ENCODE data around the gene ARHGAP18. TPM values are rescaled to one million over a fixed set of nuclear protein-coding genes. Genes with fewer than 3 reads are reported as not detected.
A peak's percentile ranks its signal among the peaks of the same experiment; 100 is the strongest.

The ARHGAP18 gene
- total and polyA plus RNA-seq, 2 of the 13 experiments (the other 11 are each of a cell fraction or from before 2014, with no cell fraction given), result 58.2 to 115 TPM

DNA sequence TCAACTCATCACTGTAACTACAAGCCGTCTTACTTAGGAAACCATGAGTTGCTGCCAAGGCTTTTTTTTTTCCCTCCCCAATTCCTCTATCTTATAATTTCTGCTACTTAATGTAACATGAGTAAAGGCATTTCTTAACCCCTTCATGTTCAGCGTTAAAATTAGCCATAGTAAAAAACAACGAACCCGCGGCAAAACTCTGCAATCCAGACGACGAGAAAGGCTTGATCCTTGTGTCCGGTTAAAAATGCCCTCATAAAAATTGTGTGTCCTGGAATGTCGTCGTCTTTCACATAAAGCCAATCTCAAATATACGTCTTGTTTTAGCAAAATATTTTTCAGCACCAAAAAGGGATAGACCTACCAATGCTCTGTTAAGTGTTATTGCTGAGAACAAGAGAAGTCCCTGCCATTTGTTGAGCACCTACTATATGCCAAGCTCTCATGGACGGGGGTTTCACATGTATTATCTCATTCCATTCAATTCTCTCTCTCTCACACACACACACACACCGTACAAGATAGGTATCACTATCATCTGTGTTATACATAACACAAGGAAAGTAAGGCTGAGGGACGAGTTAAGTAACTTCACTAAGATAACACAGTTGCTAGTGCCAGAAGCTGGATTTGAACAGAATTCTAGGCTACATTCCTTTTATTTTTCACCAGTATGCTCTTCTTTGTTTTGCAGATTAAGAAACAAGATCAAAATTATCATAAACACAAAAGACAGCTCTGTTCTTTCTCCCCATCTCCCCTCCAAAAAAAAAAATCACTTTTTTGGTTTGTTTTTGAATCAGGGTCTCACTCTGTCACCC, 683 bp upstream of the ARHGAP18 start:
- 60% methylated on average over 14 of the region's 14 CpGs for WGBS (ENCODE audit: low lambda C conversion rate)
- in situ Hi-C loops (cut with HindIII; ENCODE audit: extremely low pct_ligation_motif_present, low pct_unique_long_range_greater_than_20kb), result no loop called here
- TF ChIP-seq ZMYM3 (CRISPR knock-in tag; IDR thresholded peaks at IDR 0.05), result peak; percentile 12; the same call in 1 of the 2 replicates
- TF ChIP-seq, protein P1, sequence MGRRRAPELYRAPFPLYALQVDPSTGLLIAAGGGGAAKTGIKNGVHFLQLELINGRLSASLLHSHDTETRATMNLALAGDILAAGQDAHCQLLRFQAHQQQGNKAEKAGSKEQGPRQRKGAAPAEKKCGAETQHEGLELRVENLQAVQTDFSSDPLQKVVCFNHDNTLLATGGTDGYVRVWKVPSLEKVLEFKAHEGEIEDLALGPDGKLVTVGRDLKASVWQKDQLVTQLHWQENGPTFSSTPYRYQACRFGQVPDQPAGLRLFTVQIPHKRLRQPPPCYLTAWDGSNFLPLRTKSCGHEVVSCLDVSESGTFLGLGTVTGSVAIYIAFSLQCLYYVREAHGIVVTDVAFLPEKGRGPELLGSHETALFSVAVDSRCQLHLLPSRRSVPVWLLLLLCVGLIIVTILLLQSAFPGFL (CRISPR knock-in tag; IDR thresholded peaks at IDR 0.05), result no peak
- TF ChIP-seq HDAC6 (IDR thresholded peaks at IDR 0.05; ENCODE audit: low read depth, low read length), result no peak
- TF ChIP-seq AKAP8 (CRISPR knock-in tag; IDR thresholded peaks at IDR 0.05), result no peak
- TF ChIP-seq, protein P2, sequence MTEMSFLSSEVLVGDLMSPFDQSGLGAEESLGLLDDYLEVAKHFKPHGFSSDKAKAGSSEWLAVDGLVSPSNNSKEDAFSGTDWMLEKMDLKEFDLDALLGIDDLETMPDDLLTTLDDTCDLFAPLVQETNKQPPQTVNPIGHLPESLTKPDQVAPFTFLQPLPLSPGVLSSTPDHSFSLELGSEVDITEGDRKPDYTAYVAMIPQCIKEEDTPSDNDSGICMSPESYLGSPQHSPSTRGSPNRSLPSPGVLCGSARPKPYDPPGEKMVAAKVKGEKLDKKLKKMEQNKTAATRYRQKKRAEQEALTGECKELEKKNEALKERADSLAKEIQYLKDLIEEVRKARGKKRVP (CRISPR knock-in tag; IDR thresholded peaks at IDR 0.05), result no peak
- TF ChIP-seq RFXANK (CRISPR knock-in tag; IDR thresholded peaks at IDR 0.05), result no peak
- TF ChIP-seq, protein P3, sequence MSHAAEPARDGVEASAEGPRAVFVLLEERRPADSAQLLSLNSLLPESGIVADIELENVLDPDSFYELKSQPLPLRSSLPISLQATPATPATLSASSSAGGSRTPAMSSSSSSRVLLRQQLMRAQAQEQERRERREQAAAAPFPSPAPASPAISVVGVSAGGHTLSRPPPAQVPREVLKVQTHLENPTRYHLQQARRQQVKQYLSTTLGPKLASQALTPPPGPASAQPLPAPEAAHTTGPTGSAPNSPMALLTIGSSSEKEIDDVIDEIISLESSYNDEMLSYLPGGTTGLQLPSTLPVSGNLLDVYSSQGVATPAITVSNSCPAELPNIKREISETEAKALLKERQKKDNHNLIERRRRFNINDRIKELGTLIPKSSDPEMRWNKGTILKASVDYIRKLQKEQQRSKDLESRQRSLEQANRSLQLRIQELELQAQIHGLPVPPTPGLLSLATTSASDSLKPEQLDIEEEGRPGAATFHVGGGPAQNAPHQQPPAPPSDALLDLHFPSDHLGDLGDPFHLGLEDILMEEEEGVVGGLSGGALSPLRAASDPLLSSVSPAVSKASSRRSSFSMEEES (CRISPR knock-in tag; IDR thresholded peaks at IDR 0.05), result no peak
- TF ChIP-seq ISL2 (CRISPR knock-in tag; IDR thresholded peaks at IDR 0.05), result no peak
- TF ChIP-seq ZNF782 (CRISPR knock-in tag; IDR thresholded peaks at IDR 0.05; ENCODE audit: borderline replicate concordance), result no peak
- TF ChIP-seq POLR2A (IDR thresholded peaks at IDR 0.05; ENCODE audit: insufficient read depth in 1 of 2, low read depth in 2 of 2, low read length in 2 of 2), result no peak
- no peak for TF ChIP-seq MTA3 (CRISPR knock-in tag; IDR thresholded peaks at IDR 0.05)
- no peak for TF ChIP-seq BCL6 (CRISPR knock-in tag; IDR thresholded peaks at IDR 0.05)
- TF ChIP-seq MZF1 (CRISPR knock-in tag; IDR thresholded peaks at IDR 0.05; ENCODE audit: borderline replicate concordance), result no peak

More for the DNA sequence above, 683 bp upstream of the ARHGAP18 start:
- Histone ChIP-seq H3K9ac (ENCODE audit: insufficient read depth, low read depth, low read length) (peak overlapping the region; percentile 25), H3K4me2 (ENCODE audit: low read depth, low read length) (peak overlapping the region; percentile 83), H3K36me3 (replicated peaks in 1 of 2; ENCODE audit: control insufficient read depth in 1 of 2, insufficient read depth in 2 of 2, low read length in 2 of 2) (peaks cover 2% of the 10 kb centered on the region in 2 experiments; a peak in 2 of 5 replicates), H3K79me2 (ENCODE audit: insufficient read depth, low read length) (peaks cover 42% of the 10 kb centered on the region), H3K4me3 (replicated peaks in 1 of 3; ENCODE audit: insufficient read depth in 1 of 3, low read depth in 2 of 3, low read length in 3 of 3) (peak overlapping the region; percentile 24 to 84 (median 78); a peak in 4 of 6 replicates), H3K4me1 (ENCODE audit: insufficient read depth, low read length) (peaks cover 46% of the 10 kb centered on the region), H2AFZ (ENCODE audit: low read length) (peak overlapping the region; percentile 5), H3K27ac (ENCODE audit: extremely low read length, insufficient read depth, low read length) (peak overlapping the region; percentile 68), H4K20me1 (ENCODE audit: insufficient read depth, low read length) (no peaks in the 10 kb centered on the region; the same call in 1 of the 2 replicates), H3K9me3 (ENCODE audit: low read length) (no peaks in the 10 kb centered on the region), H3K27me3 (ENCODE audit: control insufficient read depth in 1 of 2, insufficient read depth in 2 of 2, low read length in 2 of 2) (no peaks in the 10 kb centered on the region; a peak in 1 of 5 replicates)
- CTCF ChIA-PET (ENCODE audit: low intra/inter-chr PET ratio, low total read pairs), result no interaction called here
- intact Hi-C loops (cut with micrococcal nuclease; ENCODE audit: unreplicated experiment), result loop anchor here (2.0 kb wide), 1 partner anchor 16 kb away; no protein-coding TSS in a partner anchor
- BruUV-seq (replicated peaks), result no TSS peak
- POLR2A ChIA-PET, result interaction anchor here (0.9 to 3.7 kb wide), 23 partner anchors 9 to 80 kb away, joined by 3 to 96 read pairs (median 6); no protein-coding TSS in a partner anchor
- ATAC-seq (no peak), FAIRE-seq (no peak), DNase-seq (ENCODE audit: low spot score) (no peak)
